NCI-H1694 (cell line): ENCODE measurements around the gene SLC9A6.

Experiments used
- DNase-seq: peaks from one replicate; lab custom pipeline; 2025; lab: John Stamatoyannopoulos, UW

SLC9A6 gene

GRCh38 chrX:135985157-135985972 lies at the start of gene SLC9A6:
TSS of gene SLC9A6 (plus strand) at chrX:135985435. CDS start at chrX:135985659, 224 bp downstream.
- peak; percentile 24 for DNase-seq

- no peak for DNase-seq
Observed at GRCh38 chrX:135944486-135944885, 40.7 kb upstream of the SLC9A6 start.

- no peak for DNase-seq
Observed at GRCh38 chrX:135951291-135951690, 33.9 kb upstream of the SLC9A6 start.

- DNase-seq: no peak
Observed at GRCh38 chrX:135973025-135973547, 12.1 kb upstream of the SLC9A6 start.

- peak; percentile 72 for DNase-seq
Observed at GRCh38 chrX:135973548-135974278, 11.5 kb upstream of the SLC9A6 start, which contains the start of gene MMGT1. TSS of gene MMGT1 (minus strand) at chrX:135973988. CDS start at chrX:135973675, 313 bp downstream.

- DNase-seq: peak; percentile 43
Observed at GRCh38 chrX:135974279-135974856, 10.9 kb upstream of the SLC9A6 start.

GRCh38 chrX:135975421-135975820 lies 9.8 kb upstream of the SLC9A6 start:
- DNase-seq: no peak

- DNase-seq: no peak
Observed at GRCh38 chrX:135977611-135978010, 7.6 kb upstream of the SLC9A6 start.

- no peak for DNase-seq
Observed at GRCh38 chrX:135981010-135981409, 4.2 kb upstream of the SLC9A6 start.

GRCh38 chrX:135981668-135982067 lies 3.6 kb upstream of the SLC9A6 start:
- DNase-seq: no peak

- no peak for DNase-seq
Observed at GRCh38 chrX:135982860-135983259, 2.4 kb upstream of the SLC9A6 start.

GRCh38 chrX:135984256-135984655 lies 979 bp upstream of the SLC9A6 start:
- DNase-seq: no peak

- no peak for DNase-seq
Observed at GRCh38 chrX:135984791-135985156, 461 bp upstream of the SLC9A6 start.

GRCh38 chrX:135985973-135986310 lies 707 bp downstream of the SLC9A6 start:
- no peak for DNase-seq

- no peak for DNase-seq
Observed at GRCh38 chrX:135988245-135988644, 3.0 kb downstream of the SLC9A6 start.

GRCh38 chrX:136015016-136015415 lies 29.8 kb downstream of the SLC9A6 start:
- DNase-seq: no peak

- DNase-seq: no peak
Observed at GRCh38 chrX:136016881-136017280, 31.6 kb downstream of the SLC9A6 start.

- no peak for DNase-seq
Observed at GRCh38 chrX:136019226-136019625, 34.0 kb downstream of the SLC9A6 start.

GRCh38 chrX:136021160-136021559 lies 35.9 kb downstream of the SLC9A6 start:
- no peak for DNase-seq

- no peak for DNase-seq
Observed at GRCh38 chrX:136021903-136022302, 36.7 kb downstream of the SLC9A6 start.

- DNase-seq: no peak
Observed at GRCh38 chrX:136025091-136025490, 39.9 kb downstream of the SLC9A6 start.

GRCh38 chrX:136028383-136028984 lies 43.2 kb downstream of the SLC9A6 start:
- DNase-seq: peak; percentile 89
